Heart right ventricle (tissue), 16 donors: ENCODE results near the gene ITGB3BP. TPM values are rescaled to one million over a fixed set of nuclear protein-coding genes. Genes with fewer than 3 reads are reported as not detected.
"Not testable (repeated sequence)": the region's sequence is repeated elsewhere in the genome, so short reads cannot be mapped to it uniquely, and the experiment has no call there.

Experiments
- ATAC-seq, 8 donors: fragments of 200-7000 bp; cut with Tn5 transposase; one replicate each; pipeline ENCODE4 v1.9.1; 2020; ENCODE audit warnings: mild to moderate bottlenecking in 8 of 8, moderate library complexity in 8 of 8, moderate number of reproducible peaks in 1 of 8
- DNase-seq, 2 donors: peaks; one replicate each; pipeline ENCODE4 v3.0.0-alpha.2; 2020
- H3K27ac ChIP-seq, 10 donors: fragments of 200-600 bp; sonication (generic) in 2 of 10; one replicate each; pipeline versions ENCODE4 v1.5.0 to v1.8.0; 2020 to 2022; ENCODE audit warnings: mild to moderate bottlenecking in 3 of 10
- H3K27me3 ChIP-seq, 7 donors: fragments of 200-600 bp; one replicate each; pipeline ENCODE4 v1.8.0; 2021 to 2022; ENCODE audit warnings: mild to moderate bottlenecking in 2 of 7
- H3K36me3 ChIP-seq, 9 donors: fragments of 200-600 bp; sonication (generic) in 1 of 9; one replicate each; pipeline versions ENCODE4 v1.5.0 to v1.8.0; 2020 to 2022; ENCODE audit warnings: mild to moderate bottlenecking in 2 of 9
- H3K4me1 ChIP-seq, 9 donors: fragments of 200-600 bp; sonication (generic) in 1 of 9; one replicate each; pipeline versions ENCODE4 v1.5.0 to v1.8.0; 2020 to 2022; ENCODE audit warnings: mild to moderate bottlenecking in 4 of 9
- H3K4me3 ChIP-seq, 10 donors: fragments of 200-600 bp; sonication (generic) in 2 of 10; one replicate each; pipeline versions ENCODE4 v1.5.0 to v1.8.0; 2020 to 2022; ENCODE audit warnings: mild to moderate bottlenecking in 7 of 10, moderate library complexity in 2 of 10
- H3K9me3 ChIP-seq, 11 donors: fragments of 200-600 bp in 10 of 11; sonication (generic) in 2 of 11; one replicate each; pipeline versions ENCODE4 v1.5.0 to v1.8.0; 2013 to 2022; ENCODE audit warnings: mild to moderate bottlenecking in 2 of 11, control low read depth in 1 of 11, moderate library complexity in 1 of 11
- CTCF ChIP-seq, 9 donors: fragments of 200-600 bp; sonication (generic) in 2 of 9; IDR thresholded peaks; one replicate each; pipeline versions ENCODE4 v1.5.0 to v1.8.0; 2021 to 2022; ENCODE audit warnings: antibody characterized with exemption in 9 of 9, mild to moderate bottlenecking in 5 of 9, moderate library complexity in 1 of 9
- WGBS, 2 donors: extraction: QIAGEN DNeasy Blood & Tissue Kit; methylation state at CpG; one replicate each; pipeline ENCODE4 v1.1.7; 2013; ENCODE audit warnings: inconsistent platforms in 1 of 2; 5-methylcytosine and 5-hydroxymethylcytosine counted together
- intact Hi-C, 10 donors: fragments of 100-400 bp; cut with DNase I; formaldehyde crosslinking; loops; one replicate each; pipeline versions ENCODE4 v1.11.1 to v1.14.2; 2022
- polyA plus RNA-seq, 2 donors: library from polyadenylated mRNA; stranded (reverse); fragments of 200-250 nt; gene quantifications; one replicate each; pipeline ENCODE4 v1.2.3, GENCODE V29; 2013
- total RNA-seq, 10 donors: library from RNA; stranded (reverse); fragmentation: NEBNext Ultra II Directional in 3 of 10; extraction: Animal tissue kit (Norgen Biotek cat#: 25700) in 3 of 10; gene quantifications; one replicate each; pipeline versions ENCODE4 v1.2.1 to v1.2.4, GENCODE V29; 2021 to 2023
- donor health status: Arrhythmogenic right ventricular cardiomyopathy.
- donor health status: ischemic (EF 13 %, LVEDD 7.1; RV severe dilation, severe dysfunction).
- donor health status: healthy with polysubstance abuse.
- donor health status: DM: no; HTN: yes; CAD: no.
- donor health status: DM: no; HTN: no; CAD: no.
- donor health status: ischemic (EF 25% LVEDD 6.9; RV normal size, moderate dysfunction).
- donor health status: ischemic (EF 25% LVEDD 5.7; RV mildly dilated, moderate dysfunction).
- donor health status: healthy.
- donor health status: DM: yes; HTN: yes; CAD: no.
- donor health status: Ischemic cardiomyopathy.
- donor health status: ischemic (EF 35%, LVEDD 5.7; RV mildly dilated, moderate dysfunction).
- donor health status: nonischemic (EF 11% LVEDD 7.7; RV severe dilation, severe dysfunction).
- donor health status: DM: yes; HTN: yes; CAD: no.
- donor health status: PGD.
- donor health status: ischemic (EF 29% LVEDD 5.4; RV normal size, mild dysfunction).
- donor health status: nonischemic (EF 23%, LVEDD 6.1; RV moderate dilation, normal function).

ITGB3BP gene
- total and polyA plus RNA-seq, 12 donors = 4.3 to 14.7 (median 7.4) TPM

- Histone ChIP-seq H3K36me3 (peaks cover 0 to 10% (median 0%) of the 10 kb centered on the region in 9 donors), H3K4me1 (no peaks in the 10 kb centered on the region), H3K4me3 (no peak overlapping the region), H3K9me3 (no peaks in the 10 kb centered on the region), H3K27me3 (no peaks in the 10 kb centered on the region), H3K27ac (no peak overlapping the region)
- no peak for ATAC-seq
- WGBS, 2 donors = 77 to 79% methylated on average over 1 of the region's 1 CpG
- DNase-seq = no peak
- intact Hi-C loops = no loop called here
- TF ChIP-seq CTCF (IDR thresholded peaks at IDR 0.05) = no peak
Observed at GRCh38 chr1:63480057-63480456, 43.0 kb downstream of the ITGB3BP start.

- intact Hi-C loops = no loop called here
- WGBS, 2 donors = 88 to 94% methylated on average over 7 of the region's 7 CpGs
- ATAC-seq (no peak), DNase-seq (no peak)
- H3K4me1 ChIP-seq = no peaks in the 10 kb centered on the region
- no peak overlapping the region for H3K4me3 ChIP-seq
- no peaks in the 10 kb centered on the region for H3K27me3 ChIP-seq
- no peak for TF ChIP-seq CTCF (IDR thresholded peaks at IDR 0.05)
- H3K27ac ChIP-seq = no peak overlapping the region
- peaks cover 0 to under 1% (median 0%) of the 10 kb centered on the region in 11 donors for H3K9me3 ChIP-seq
- peaks cover 0 to 10% (median 0%) of the 10 kb centered on the region in 9 donors for H3K36me3 ChIP-seq
Observed at GRCh38 chr1:63475761-63476160, 47.3 kb downstream of the ITGB3BP start.

GRCh38 chr1:63468683-63469082 lies 54.3 kb downstream of the ITGB3BP start:
- intact Hi-C loops = loop anchor here in 1 of 10 donors (10.0 kb wide), 1 partner anchor 66 kb away; no protein-coding TSS in a partner anchor
- not testable (repeated sequence) for DNase-seq, H3K4me3 ChIP-seq, H3K4me1 ChIP-seq, H3K27ac ChIP-seq, H3K9me3 ChIP-seq, ATAC-seq, H3K27me3 ChIP-seq, H3K36me3 ChIP-seq
- WGBS, 2 donors = 98 to 99% methylated on average over 5 of the region's 5 CpGs

GRCh38 chr1:63466759-63467158 lies 56.3 kb downstream of the ITGB3BP start:
- no peak for DNase-seq
- peaks cover 0 to 7% (median 0%) of the 10 kb centered on the region in 9 donors for H3K4me1 ChIP-seq
- H3K27ac ChIP-seq = no peak overlapping the region
- peak in 7 of 9 donors; percentile 8 to 34 (median 25) for TF ChIP-seq CTCF (IDR thresholded peaks at IDR 0.05)
- H3K36me3 ChIP-seq = peaks cover 0 to 4% (median 0%) of the 10 kb centered on the region in 9 donors
- no peaks in the 10 kb centered on the region for H3K27me3 ChIP-seq
- H3K9me3 ChIP-seq = peaks cover 0 to 20% (median 3%) of the 10 kb centered on the region in 11 donors
- no peak overlapping the region for H3K4me3 ChIP-seq
- intact Hi-C loops = loop anchor here in 1 of 10 donors (10.0 kb wide), 1 partner anchor 68 kb away; no protein-coding TSS in a partner anchor
- WGBS, 2 donors = 92 to 98% methylated on average over 3 of the region's 3 CpGs
- ATAC-seq = no peak

GRCh38 chr1:63466181-63466580 lies 56.8 kb downstream of the ITGB3BP start:
- intact Hi-C loops = loop anchor here in 1 of 10 donors (10.0 kb wide), 1 partner anchor 69 kb away; no protein-coding TSS in a partner anchor
- Histone ChIP-seq H3K4me1 (peaks cover 0 to 7% (median 0%) of the 10 kb centered on the region in 9 donors), H3K27ac (no peak overlapping the region), H3K4me3 (no peak overlapping the region), H3K27me3 (no peaks in the 10 kb centered on the region), H3K36me3 (peaks cover 0 to 9% (median 0%) of the 10 kb centered on the region in 9 donors), H3K9me3 (peaks cover 0 to 26% (median 8%) of the 10 kb centered on the region in 11 donors)
- TF ChIP-seq CTCF (IDR thresholded peaks at IDR 0.05) = no peak
- WGBS, 2 donors = 89 to 92% methylated on average over 7 of the region's 7 CpGs
- ATAC-seq (no peak), DNase-seq (no peak)
